Neutrophil (primary cell): ENCODE results near the gene SELENOO.

Experiments
- H3K27ac ChIP-seq: fragments of 200-600 bp; sonication (generic); 2 replicates; pipeline ENCODE4 v1.5.1; 2016; ENCODE audit warnings: mild to moderate bottlenecking, moderate library complexity
- H3K27me3 ChIP-seq: fragments of 200-600 bp; sonication (generic); 2 replicates; pipeline ENCODE4 v1.6.0; 2016; ENCODE audit warnings: mild to moderate bottlenecking
- H3K36me3 ChIP-seq: fragments of 200-600 bp; sonication (generic); 2 replicates; pipeline ENCODE4 v1.5.1; 2017
- H3K4me1 ChIP-seq, 2 experiments: fragments of 200-600 bp in 1 of 2; sonication (generic) in 1 of 2; 1 replicate in 1 of 2; 2 replicates in 1 of 2; pipeline versions ENCODE4 v1.5.1 to v1.6.1; 2013 to 2016; ENCODE audit warnings: low read depth in 1 of 2, low read length in 1 of 2, mild to moderate bottlenecking in 1 of 2, moderate library complexity in 1 of 2; ENCODE audit not compliant: control insufficient read depth in 1 of 2, insufficient read depth in 1 of 2
- H3K4me3 ChIP-seq, 2 experiments: fragments of 200-600 bp in 1 of 2; sonication (generic) in 1 of 2; 1 replicate in 1 of 2; 2 replicates in 1 of 2; pipeline ENCODE4 v1.5.1; 2013 to 2016; ENCODE audit warnings: low read depth in 1 of 2, low read length in 1 of 2, mild to moderate bottlenecking in 1 of 2, moderate library complexity in 1 of 2
- H3K9me3 ChIP-seq: fragments of 200-600 bp; sonication (generic); 2 replicates; pipeline ENCODE4 v1.5.1; 2016
- TF ChIP-seq, protein P1 (sequence below): fragments of 200-600 bp; sonication (generic); IDR thresholded peaks from 2 replicates; pipeline ENCODE4 v1.5.1; 2016; ENCODE audit warnings: antibody characterized with exemption

SELENOO gene

DNA sequence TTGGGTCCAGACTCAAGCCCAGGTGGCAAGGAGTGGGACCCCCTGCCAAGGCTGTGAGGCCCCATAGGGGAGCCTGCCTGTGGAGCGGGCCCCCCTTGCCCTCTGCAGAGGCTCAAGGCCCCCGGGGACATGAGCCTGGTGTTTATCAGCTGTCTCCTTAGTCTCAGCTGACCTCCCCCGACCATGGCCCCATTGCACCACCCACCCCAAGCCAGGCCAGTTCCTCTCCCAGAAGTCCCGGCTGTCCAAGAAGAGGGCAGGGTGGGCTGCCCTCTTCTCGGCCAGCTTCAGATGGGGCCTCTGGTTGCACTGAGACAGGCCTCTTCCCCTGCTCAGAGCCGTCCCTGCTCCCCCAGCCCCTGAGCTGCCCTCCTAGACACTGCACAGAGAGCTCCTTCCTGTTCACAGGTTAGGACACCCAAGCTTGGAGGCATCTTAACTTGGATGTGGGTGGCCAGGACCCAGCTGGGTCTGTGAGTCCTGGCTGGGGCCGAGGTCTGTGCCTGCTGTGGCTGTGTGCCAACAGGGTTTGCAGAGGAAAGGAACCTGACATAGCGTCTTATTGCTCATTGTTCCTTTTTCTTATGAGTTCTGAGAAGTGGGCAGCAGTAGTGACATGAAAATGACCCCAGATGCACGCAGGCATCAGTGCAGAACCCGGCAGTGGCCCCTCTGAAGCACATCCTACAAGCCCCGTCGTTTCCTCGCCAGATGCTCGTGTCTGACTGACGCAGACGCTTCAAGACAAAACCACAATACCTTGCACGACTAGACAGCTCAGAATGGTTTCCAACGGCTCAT lies 9.7 kb upstream of the SELENOO start:
- no peaks in the 10 kb centered on the region for H3K9me3 ChIP-seq
- no peaks in the 10 kb centered on the region for H3K27me3 ChIP-seq

DNA sequence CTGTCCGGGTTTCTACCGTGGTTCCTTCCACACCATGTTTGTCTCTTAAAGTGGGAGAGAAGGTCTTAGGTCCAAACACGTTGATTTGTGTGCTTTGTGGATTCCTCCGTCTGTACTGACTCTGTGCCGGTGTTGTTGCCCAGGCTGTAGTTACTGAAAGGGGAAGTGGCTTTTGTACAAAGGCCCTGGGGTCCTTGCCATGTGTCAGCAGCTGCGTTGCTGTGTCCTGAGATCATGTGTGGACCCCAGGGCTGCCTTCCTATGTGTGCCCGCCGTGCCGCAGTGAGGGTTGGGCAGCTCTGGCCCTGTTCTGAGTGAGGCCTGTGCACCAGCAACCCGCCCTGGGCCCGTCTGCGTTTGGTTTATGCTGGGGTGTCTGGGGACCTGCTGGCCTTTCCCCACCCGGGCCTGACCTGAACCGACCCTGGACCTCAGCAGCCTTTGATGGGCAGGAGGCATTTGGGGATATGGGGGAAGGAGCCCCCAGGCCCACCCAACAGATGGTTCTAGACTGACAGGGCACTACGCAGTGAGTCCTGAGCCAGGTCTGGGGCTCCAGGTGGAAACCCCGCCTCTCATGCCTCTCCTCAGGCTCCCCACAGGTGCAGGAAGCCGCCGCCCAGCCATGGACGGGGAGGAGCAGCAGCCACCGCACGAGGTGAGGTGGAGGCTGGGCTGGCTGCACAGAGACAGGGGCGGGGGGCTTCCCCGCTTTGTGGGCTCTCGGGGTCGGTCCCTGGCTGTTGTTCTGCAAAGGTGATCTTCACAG lies 8.2 kb upstream of the SELENOO start:
- peak overlapping the region; percentile 99 for H3K27ac ChIP-seq

More for the DNA sequence above, 9.7 kb upstream of the SELENOO start:
- Histone ChIP-seq H3K27ac (peak overlapping the region; percentile 99), H3K4me3 (peak overlapping the region; percentile 78 to 83), H3K4me1 (peaks cover 73 to 75% of the 10 kb centered on the region in 2 experiments), H3K36me3 (peaks cover 28% of the 10 kb centered on the region)
- TF ChIP-seq, protein P1, sequence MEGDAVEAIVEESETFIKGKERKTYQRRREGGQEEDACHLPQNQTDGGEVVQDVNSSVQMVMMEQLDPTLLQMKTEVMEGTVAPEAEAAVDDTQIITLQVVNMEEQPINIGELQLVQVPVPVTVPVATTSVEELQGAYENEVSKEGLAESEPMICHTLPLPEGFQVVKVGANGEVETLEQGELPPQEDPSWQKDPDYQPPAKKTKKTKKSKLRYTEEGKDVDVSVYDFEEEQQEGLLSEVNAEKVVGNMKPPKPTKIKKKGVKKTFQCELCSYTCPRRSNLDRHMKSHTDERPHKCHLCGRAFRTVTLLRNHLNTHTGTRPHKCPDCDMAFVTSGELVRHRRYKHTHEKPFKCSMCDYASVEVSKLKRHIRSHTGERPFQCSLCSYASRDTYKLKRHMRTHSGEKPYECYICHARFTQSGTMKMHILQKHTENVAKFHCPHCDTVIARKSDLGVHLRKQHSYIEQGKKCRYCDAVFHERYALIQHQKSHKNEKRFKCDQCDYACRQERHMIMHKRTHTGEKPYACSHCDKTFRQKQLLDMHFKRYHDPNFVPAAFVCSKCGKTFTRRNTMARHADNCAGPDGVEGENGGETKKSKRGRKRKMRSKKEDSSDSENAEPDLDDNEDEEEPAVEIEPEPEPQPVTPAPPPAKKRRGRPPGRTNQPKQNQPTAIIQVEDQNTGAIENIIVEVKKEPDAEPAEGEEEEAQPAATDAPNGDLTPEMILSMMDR, result no peak

DNA sequence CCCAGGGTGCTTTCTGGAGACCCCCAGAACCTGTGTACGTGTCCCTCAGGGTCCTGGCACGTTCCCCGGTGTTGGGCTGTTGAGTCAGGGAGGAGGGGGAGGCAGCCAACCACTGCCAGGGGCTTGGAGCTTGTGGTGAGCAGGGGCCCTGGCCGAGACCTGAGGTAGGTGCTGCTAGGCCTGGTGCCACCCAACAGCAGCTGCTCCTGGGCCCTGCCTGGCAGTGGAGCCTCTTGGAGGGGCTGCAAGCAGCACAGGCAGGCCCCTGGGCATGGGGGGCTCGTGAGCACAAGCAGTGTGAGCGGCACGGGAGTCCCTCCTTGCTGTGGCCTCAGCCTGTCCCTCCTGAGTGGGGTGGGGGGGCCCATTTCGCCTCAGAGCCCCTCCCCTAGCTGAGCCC lies 7.2 kb upstream of the SELENOO start:
- TF ChIP-seq, protein P1, result no peak
- peak overlapping the region; percentile 99 for H3K27ac ChIP-seq

More for the DNA sequence above, 8.2 kb upstream of the SELENOO start:
- H3K4me3 ChIP-seq, result peak overlapping the region; percentile 78 to 83
- no peaks in the 10 kb centered on the region for H3K27me3 ChIP-seq
- H3K36me3 ChIP-seq, result peaks cover 41% of the 10 kb centered on the region
- H3K9me3 ChIP-seq, result no peaks in the 10 kb centered on the region
- H3K4me1 ChIP-seq, result peaks cover 59 to 60% of the 10 kb centered on the region in 2 experiments
- TF ChIP-seq, protein P1, result no peak

DNA sequence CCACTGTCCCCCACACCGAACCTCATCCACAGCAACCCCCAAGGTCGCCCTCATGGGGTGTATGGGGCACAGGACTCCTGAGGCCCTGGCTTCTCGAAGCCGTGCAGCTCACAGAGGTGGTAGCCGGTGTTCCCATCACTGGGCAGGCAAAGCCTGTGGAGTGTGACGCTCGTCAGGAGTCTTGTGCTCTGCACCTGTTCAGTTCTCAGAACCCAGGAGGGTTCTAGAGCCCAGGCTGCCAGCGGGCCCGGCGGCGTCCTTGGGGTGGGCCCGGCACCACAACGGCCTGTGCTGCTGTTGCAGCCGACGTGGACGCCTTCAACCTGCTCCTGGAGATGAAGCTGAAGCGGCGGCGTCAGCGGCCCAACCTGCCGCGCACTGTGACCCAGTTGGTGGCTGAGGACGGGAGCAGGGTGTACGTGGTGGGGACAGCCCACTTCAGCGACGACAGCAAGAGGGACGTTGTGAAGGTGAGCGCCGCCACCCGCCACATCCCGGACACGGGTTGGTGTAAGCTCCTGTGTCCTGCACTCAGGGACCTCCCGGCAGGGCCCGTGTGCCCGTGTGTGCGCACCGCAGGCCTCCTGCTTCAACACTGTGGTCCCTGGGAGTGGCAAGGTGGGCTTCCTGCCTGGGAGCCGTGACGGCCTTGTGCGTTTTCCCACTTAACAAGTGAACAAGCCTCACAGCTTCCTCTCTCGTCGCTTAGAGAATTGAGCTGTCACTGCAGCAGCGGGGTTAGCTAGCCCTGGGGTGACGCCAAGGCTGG lies 6.6 kb upstream of the SELENOO start:
- TF ChIP-seq, protein P1, result no peak
- Histone ChIP-seq H3K4me3 (no peak overlapping the region), H3K27me3 (no peaks in the 10 kb centered on the region), H3K9me3 (no peaks in the 10 kb centered on the region), H3K36me3 (peaks cover 57% of the 10 kb centered on the region), H3K27ac (peak overlapping the region; percentile 99), H3K4me1 (peaks cover 46 to 47% of the 10 kb centered on the region in 2 experiments)

More for the DNA sequence above, 7.2 kb upstream of the SELENOO start:
- Histone ChIP-seq H3K4me3 (no peak overlapping the region), H3K27me3 (no peaks in the 10 kb centered on the region), H3K4me1 (peaks cover 49 to 50% of the 10 kb centered on the region in 2 experiments), H3K36me3 (peaks cover 51% of the 10 kb centered on the region), H3K9me3 (no peaks in the 10 kb centered on the region)

DNA sequence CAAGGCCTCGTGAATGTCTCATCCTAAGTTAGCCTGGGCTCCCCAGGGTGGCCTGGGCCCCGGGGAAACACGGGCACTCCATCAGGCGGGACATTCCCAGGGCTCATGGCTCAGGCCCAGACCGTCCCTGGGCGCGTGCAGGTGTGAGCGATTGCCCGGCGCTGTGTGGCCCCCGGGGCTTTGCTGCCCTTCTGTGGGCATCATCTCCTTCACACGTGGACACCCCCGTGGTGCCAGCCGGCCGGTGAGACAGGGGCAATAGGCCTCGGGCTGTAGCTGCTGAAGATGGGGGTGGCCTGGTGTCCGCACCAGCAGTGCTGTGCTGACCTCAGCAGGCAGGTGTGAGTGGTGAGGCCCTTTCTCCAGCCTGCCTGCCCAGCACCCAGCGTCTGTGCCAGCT lies 4.6 kb upstream of the SELENOO start:
- peaks cover 36 to 38% of the 10 kb centered on the region in 2 experiments for H3K4me1 ChIP-seq
- TF ChIP-seq, protein P1, result no peak

More for the DNA sequence above, 4.6 kb upstream of the SELENOO start:
- Histone ChIP-seq H3K36me3 (peaks cover 63% of the 10 kb centered on the region), H3K4me3 (no peak overlapping the region), H3K9me3 (no peaks in the 10 kb centered on the region), H3K27me3 (no peaks in the 10 kb centered on the region), H3K27ac (peak overlapping the region; percentile 55)
